Effector CD4-positive, alpha-beta T cell (primary cell): ENCODE results near the gene SGSH.

Experiments used
- DNase-seq: peaks from one replicate; pipeline ENCODE4 v3.0.0-alpha.2; 2020

The SGSH gene

DNA sequence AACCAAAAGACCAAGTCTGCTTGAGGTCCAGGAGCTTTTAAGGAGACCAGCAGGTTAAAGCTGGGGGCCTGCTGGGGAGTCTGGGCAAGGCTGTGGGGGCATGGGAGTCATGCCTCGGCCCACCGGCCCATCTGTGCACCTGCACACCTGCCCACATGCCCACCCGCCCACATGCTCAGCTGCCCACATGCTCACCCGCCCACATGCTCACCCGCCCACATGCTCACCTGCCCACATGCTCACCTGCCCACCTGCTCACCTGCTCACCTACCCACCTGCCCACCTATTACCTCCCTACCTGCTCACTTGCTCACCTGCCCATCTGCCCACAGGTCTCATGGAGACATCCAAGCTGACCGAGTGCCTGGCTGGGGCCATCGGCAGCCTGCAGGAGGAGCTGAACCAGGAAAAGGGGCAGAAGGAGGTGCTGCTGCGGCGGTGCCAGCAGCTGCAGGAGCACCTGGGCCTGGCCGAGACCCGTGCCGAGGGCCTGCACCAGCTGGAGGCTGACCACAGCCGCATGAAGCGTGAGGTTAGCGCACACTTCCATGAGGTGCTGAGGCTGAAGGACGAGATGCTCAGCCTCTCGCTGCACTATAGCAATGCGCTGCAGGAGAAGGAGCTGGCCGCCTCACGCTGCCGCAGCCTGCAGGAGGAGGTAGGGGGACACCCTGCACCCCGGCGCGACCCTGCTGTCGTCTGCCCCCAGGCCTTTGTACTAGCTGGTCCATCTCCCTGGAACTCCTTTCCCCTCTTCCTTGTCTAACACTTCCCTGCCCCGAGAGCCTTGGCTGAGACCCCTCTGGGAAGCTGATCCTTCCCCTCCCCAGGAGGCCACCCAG, 36.3 kb downstream of the SGSH start:
- DNase-seq, result no peak

DNA sequence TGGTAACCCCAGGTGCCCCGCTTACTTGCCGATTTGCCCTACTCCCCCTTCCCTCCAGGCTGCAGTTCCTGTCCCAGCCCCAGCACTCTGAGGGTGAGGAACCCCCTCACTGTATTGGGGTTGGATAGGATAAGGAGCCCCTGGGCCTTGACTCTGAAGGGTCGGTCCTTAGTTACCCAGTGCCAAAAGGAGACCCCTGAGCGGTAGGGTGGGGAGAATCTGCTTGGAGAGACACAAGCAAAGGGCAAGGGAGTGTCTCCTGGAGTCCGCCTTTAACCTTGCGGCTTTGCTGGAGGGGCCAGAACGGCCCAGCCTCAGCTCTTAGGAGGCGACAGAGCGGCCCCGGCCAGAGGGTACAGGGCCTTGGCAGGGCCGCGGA, 37.3 kb downstream of the SGSH start:
- no peak for DNase-seq

DNA sequence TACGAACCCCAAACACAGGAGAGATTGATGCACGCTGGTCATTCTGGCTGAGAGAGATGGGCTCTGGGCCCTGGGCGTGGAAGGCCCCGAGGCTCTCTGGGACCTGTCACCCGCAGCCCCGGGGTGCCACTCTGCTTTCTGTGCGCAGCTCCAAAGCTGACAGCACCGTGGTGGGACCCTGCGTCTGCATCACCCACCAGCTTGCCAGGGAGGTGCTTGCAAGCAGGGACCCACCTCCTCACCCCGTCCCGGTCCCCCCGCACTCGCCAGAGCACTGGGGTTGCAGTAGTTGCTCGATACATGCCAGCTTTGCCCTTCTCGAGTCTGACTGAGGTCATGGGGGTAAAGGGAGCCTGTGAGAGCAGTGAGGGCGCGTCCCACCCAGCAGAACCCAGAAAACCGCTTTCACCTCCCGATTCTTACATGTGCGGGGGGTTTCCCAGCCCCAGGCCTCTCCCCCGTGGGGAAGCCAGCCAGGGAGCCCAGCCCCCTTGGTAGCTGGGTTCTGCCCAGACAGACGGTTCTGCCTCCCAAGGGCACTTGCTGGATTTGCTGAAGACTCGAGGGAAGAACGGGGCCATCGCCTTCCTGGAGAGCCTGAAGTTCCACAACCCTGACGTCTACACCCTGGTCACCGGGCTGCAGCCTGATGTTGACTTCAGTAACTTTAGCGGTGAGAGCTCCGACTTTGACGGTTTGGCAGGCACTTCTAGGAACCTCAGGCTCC, 37.9 kb downstream of the SGSH start:
- DNase-seq, result no peak

DNA sequence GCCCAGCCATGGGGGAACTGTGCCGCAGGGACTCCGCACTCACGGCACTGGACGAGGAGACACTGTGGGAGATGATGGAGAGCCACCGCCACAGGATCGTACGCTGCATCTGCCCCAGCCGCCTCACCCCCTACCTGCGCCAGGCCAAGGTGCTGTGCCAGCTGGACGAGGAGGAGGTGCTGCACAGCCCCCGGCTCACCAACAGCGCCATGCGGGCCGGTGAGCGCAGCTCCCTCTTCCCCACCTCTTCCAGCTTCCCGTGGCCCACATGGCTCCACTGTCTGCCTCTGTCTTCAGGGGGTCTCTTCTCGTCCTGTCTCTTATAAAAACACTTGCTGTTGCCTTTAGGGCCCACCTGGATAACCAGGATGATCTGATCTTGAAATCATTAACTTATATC, 38.7 kb downstream of the SGSH start:
- no peak for DNase-seq

DNA sequence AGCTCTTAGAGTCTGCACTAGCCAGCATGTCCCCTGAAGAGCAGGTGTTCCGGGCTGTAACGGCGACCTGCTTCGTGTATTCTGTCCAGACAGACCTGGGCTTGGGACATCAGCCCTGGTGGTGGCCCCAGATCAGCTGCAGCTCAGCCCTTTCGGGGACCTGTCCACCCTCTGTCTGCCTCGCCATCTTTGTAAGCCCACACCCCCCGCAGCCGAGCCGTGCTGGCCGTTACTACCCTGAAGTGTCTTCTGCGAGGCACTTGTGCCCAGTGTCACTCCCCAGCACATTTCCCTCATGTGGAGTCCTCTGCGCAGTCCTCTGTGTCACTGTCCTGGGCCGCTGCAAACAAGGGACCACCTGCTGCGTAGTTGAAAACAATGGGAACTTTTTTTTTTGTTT, 39.9 kb downstream of the SGSH start:
- DNase-seq, result no peak

DNA sequence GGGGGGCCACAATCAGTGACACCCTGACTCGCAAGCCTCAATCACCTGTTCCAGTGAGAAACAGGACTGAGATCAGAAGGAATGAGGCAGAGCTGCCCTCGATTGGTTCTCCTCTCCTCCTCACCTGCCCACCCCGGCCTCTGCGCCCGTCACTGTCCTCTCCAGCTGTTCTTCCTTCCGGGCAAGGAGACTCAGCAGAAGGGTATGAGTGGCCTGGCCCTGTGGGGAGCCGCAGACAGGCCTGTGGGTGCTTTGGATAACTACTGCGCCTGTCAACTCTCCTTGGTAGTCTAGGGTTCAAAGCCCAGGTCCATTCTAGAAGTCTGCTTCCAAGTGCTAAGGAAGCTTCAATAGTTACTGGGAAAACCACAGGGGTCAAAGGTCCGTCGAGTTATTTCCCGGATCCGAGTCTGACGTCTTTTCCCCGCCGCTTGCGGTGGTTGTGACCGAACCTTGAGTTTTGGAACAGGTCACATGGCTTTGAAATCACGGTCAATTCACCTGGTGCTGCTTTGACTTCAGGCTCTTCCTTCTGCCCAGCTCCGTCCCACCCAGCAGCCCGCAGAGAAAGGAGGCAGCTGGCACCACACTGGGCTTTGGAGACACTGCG, 42.0 kb downstream of the SGSH start:
- no peak for DNase-seq

DNA sequence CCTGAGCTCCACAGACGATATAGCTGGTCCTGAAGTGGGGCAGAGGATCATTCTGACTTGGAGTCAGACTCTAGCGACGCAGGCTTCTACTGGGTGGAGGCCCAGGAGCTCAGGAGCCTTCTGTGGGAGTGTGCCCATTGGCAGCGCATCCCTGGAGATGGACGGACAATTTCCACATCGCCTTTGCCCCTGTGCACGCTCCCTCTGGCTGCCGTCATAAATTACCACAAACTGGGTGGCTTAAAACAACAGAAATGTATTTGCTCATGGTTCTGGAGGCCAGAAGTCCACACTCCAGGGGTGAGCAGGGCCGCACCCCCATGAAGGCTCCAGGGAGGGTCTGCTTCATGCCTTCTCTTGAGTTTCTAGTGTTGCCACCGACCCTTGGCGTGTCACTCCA, 43.4 kb downstream of the SGSH start:
- DNase-seq, result no peak

DNA sequence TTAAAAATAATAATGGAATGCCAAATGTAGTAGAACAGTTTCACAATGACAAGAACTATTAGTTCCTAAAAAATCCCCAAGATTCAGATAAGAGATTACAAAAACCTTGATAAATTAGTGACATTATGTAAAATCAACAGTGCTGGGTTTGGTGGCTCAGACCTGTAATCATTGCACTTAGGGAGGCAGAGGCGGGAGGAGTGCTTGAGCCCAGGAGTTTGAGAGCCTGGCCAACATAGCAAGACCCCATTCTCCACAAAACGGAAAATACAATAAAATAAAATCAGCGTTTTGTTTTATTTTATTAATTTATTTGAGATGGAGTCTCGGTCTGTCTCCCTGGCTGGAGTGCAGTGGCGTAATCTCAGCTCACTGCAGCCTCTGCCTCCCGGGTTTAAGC, 46.2 kb downstream of the SGSH start:
- no peak for DNase-seq

DNA sequence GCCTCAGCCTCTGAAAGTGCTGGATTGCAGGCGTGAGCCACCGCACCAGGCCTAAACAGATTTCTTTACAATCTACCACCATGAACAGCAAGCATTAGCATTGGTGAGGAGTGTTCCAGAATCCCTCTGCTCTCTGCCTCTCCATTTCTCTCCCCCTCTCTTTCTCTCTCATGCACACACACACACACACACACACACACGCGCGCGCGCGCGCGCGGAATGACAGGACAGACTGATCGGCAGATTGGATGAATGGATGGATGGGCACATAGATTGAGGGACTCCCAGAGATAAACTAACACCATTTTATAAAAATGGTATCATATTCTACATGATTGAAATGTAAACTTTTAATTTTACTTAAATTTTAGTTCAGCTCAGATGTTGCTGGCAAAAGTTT, 47.0 kb downstream of the SGSH start:
- no peak for DNase-seq

DNA sequence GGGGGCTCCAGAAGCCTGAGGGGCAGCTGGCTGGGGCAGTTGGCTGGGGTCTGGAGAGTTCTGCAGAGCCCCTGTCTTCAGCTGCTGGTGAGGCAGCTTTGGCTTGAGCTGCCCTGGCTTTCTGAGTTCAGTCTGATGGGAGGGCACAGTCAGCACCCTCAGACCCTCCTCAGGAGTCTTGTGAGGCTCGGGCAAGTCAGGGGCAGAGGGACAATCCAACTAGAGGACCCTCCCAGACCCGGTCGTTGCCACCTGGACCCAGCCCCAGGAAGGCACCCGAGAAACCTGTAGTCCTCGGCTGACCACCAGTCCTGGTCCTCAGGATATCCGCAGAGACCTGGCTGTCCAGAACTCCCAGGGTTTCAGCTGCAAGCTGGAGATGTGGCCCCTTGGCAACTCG, 48.5 kb downstream of the SGSH start:
- no peak for DNase-seq

DNA sequence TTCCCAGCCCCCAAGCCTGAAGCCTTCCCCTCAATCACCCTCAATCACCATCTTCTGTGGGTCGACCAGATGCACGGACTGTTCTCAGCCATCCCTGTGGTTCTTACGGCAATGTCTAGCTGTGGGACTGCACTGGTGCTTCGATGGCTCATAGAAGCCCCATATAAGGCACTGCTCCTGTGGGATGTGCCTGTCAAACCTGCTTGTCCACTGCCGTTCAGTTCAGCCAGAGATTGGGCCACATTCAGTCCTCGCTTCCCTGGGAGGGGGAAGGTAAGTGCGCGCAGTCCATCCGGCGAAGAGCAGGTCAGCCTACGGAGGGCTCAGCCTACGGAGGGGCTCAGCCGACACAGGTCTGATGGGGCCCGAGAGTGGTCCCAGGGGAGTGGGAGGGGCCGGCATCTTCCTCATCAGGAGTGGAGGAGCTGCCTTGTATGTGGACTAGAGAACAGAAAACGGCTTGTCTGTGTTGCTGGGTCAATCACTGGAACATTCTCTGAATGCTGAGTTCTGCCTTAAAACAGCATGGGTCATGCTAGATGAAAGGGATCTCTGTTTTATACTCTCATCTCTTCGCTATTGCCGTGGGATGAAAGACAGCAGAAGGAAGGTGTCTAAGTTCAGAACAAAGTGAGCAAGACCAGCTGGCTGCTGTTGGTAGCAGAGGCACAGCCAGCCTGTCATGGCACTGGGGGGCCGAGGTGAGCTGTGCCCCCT, 50.2 kb downstream of the SGSH start, which contains the start of gene CARD14:
Gene CARD14, plus strand, starts transcription at position 247 of the 717 bp plus-strand sequence. CDS start 11,409 bp downstream, outside the sequence.
- DNase-seq, result no peak

DNA sequence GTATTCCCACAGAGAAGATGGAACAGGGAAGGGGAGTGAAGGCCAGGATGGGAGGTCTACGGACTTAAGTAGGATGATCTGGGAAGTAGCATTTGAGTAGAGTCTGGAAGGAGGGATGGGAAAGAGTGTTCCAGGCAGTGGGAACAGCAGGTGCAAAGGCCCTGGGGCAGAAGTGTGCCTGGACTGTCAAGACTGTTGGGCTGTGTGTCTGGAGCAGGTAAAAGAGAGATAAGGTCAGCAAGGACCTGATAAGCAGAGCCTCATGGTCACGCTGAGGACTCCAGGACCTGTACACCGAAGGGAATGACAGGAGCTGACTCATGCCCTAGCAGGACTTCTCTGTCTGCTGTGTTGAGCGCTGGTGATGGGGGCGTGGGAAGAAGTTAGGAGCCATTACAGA, 51.0 kb downstream of the SGSH start:
- no peak for DNase-seq

DNA sequence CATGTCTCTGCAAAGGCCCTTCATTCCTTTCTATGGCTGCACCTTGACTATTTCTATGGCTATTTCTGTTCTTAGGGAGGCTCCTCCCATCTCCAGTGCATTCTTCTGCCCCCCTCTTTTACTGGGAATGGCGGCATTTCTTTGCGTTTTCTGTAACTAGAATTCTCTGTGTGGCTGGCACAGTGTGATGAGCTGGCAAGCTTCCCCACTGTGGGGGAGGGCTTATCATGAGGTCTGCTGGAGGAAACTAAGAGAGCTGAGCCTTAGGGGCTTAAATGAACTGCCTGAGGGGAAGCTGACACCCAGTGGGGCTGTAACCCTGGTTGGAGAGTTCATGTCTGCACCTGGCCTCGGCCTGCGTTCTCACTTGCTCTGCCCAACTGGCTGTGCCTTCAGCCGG, 51.8 kb downstream of the SGSH start:
- DNase-seq, result no peak

DNA sequence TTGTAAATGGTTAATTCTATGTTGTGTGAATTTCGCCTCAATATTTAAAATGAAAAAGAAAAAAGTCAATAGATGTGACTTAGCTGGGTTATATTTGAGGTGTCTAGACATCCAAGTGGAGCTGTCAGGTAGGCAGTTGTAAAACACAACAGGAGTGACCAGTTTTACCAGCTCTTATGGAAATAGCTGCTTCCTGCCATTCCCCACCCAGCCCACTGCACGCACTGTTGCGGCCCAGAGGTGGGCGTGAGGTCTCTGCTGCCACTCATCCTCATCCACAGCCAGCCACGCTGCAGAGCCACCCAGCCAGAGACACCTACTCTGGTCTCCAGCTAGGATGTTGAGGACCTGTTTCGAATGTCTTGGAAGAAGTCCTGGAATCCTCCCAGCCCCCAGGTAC, 53.7 kb downstream of the SGSH start:
- DNase-seq, result no peak

DNA sequence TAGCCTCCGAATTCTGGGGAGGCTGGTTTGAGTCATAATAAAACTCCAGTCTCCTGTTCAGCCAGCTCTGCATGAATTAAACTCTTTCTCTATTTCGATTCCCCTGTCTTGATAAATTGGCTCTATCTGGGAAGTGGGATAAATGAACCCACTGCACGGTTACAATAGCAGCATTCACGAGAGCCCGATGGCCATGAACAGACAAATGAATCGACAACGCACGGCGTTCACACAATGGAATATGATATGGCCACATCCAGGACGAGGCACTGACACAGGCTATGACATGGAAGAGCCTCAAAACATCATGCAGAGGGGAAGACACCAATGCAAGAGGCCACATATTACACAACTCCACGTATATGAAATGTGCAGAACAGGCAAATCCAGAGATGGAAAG, 55.9 kb downstream of the SGSH start:
- DNase-seq, result no peak

DNA sequence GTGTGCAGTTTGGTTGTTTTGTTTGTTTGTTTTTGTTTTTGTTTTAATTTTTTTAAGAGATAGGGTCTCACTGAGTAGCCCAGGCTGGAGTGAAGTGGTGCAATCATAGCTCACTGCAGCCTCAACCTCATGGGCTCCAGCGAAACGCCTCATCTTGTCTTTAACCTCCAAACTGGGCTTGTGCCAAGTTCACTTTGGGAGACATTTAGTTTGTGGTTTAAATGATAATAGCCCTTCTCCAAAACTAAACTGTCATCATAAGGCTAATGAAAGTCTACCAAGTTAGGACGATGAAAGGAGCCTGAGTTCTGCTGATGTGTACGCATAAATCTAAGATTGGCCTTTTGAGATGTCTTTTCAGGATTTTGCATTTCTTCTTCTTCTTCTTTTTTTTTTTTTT, 56.8 kb downstream of the SGSH start:
- DNase-seq, result no peak

DNA sequence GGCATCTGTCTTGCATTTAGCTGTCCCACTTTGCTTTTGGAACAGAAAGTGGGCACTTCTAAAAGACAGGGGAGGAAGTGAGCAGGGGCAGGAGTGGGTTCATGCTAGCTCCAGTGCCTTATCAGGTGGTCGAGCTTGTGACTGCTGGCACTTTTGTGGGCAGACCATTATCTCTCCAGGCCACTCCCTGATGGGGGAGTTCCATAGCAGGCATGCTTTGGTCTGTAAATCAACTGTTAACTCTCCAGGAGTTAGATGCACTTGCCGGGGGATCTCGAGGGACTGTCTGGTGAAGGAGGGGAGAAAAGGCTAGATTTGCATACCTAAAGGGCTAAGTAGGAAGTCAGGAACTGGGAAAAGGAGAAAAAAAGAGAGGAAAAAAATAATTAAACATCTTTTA, 59.6 kb downstream of the SGSH start:
- no peak for DNase-seq
